Smooth muscle cell of the brain vasculature (primary cell): ENCODE measurements around the gene IFT122.
A peak's percentile ranks its signal among the peaks of the same experiment; 100 is the strongest.

ENCODE experiments used
- DNase-seq: peaks from one replicate; pipeline ENCODE4 v3.0.0-alpha.2; 2012; ENCODE audit warnings: low read depth, low spot score

IFT122 gene

GRCh38 chr3:129413687-129414506 is 26.1 kb upstream of the IFT122 start:
- DNase-seq, result no peak

GRCh38 chr3:129415378-129415777 is 24.6 kb upstream of the IFT122 start:
- DNase-seq, result no peak

- DNase-seq, result no peak
Measured at GRCh38 chr3:129415830-129416229, 24.2 kb upstream of the IFT122 start.

GRCh38 chr3:129416415-129416814 is 23.6 kb upstream of the IFT122 start:
- no peak for DNase-seq

GRCh38 chr3:129417326-129417725 is 22.7 kb upstream of the IFT122 start:
- DNase-seq, result no peak

- no peak for DNase-seq
Measured at GRCh38 chr3:129418041-129418973, 21.7 kb upstream of the IFT122 start.

- DNase-seq, result no peak
Measured at GRCh38 chr3:129419476-129419875, 20.5 kb upstream of the IFT122 start.

GRCh38 chr3:129421236-129421883 is 18.7 kb upstream of the IFT122 start:
- DNase-seq, result no peak

- DNase-seq, result no peak
Measured at GRCh38 chr3:129421988-129422745, 17.9 kb upstream of the IFT122 start.

- no peak for DNase-seq
Measured at GRCh38 chr3:129422897-129423296, 17.1 kb upstream of the IFT122 start.

- no peak for DNase-seq
Measured at GRCh38 chr3:129424185-129424841, 15.7 kb upstream of the IFT122 start.

GRCh38 chr3:129425213-129425612 is 14.8 kb upstream of the IFT122 start:
- no peak for DNase-seq

- DNase-seq, result no peak
Measured at GRCh38 chr3:129425619-129426018, 14.4 kb upstream of the IFT122 start.

- DNase-seq, result no peak
Measured at GRCh38 chr3:129428007-129428375, 12.0 kb upstream of the IFT122 start.

GRCh38 chr3:129428376-129429079 is 11.5 kb upstream of the IFT122 start, which contains the start of gene EFCAB12:
Gene EFCAB12 (minus strand): TSS chr3:129428636. CDS start chr3:129428488, 148 bp downstream.
- DNase-seq, result peak; percentile 83

GRCh38 chr3:129429080-129429451 is 11.0 kb upstream of the IFT122 start:
- no peak for DNase-seq

GRCh38 chr3:129429602-129430001 is 10.4 kb upstream of the IFT122 start:
- DNase-seq, result no peak

GRCh38 chr3:129432036-129432435 is 8.0 kb upstream of the IFT122 start:
- DNase-seq, result no peak

GRCh38 chr3:129432671-129433070 is 7.4 kb upstream of the IFT122 start:
- DNase-seq, result no peak

GRCh38 chr3:129433565-129433964 is 6.5 kb upstream of the IFT122 start:
- no peak for DNase-seq
